Activated CD4-positive, alpha-beta T cell treated with anti-CD3 and anti-CD28 coated beads, Interleukin-2, amount 10 ng/mL, durations not matched to agents 24 days and 14 days (primary cell): Measurements from ENCODE around the gene JAGN1. TPM values are rescaled to one million over a fixed set of nuclear protein-coding genes. Genes with fewer than 3 reads are reported as not detected.
"Not testable (repeated sequence)": the region's sequence is repeated elsewhere in the genome, so short reads cannot be mapped to it uniquely, and the experiment has no call there.

Source experiments
- DNase-seq: peaks from one replicate; pipeline ENCODE4 v3.0.0; 2022
- H3K27ac Mint-ChIP-seq: one replicate; pipeline ENCODE4 v1.8.0; 2022; ENCODE audit warnings: mild to moderate bottlenecking, mixed read lengths
- H3K27me3 Mint-ChIP-seq: one replicate; pipeline ENCODE4 v1.8.0; 2022; ENCODE audit warnings: mixed read lengths
- H3K36me3 Mint-ChIP-seq: one replicate; pipeline ENCODE4 v1.8.0; 2022; ENCODE audit warnings: low read depth, mild to moderate bottlenecking, mixed read lengths
- H3K4me1 Mint-ChIP-seq: one replicate; pipeline ENCODE4 v1.8.0; 2021; ENCODE audit warnings: mixed read lengths
- H3K4me3 Mint-ChIP-seq: one replicate; pipeline ENCODE4 v1.8.0; 2022; ENCODE audit warnings: mild to moderate bottlenecking, moderate library complexity, mixed read lengths
- H3K9me3 Mint-ChIP-seq: one replicate; pipeline ENCODE4 v1.8.0; 2021; ENCODE audit warnings: mixed read lengths
- intact Hi-C: fragments of 100-400 bp; cut with micrococcal nuclease; formaldehyde crosslinking; loops from one replicate; pipeline ENCODE4 v1.15.1; 2023
- total RNA-seq: library from RNA; stranded (reverse); gene quantifications from 2 replicates; pipeline ENCODE4 v1.2.3, GENCODE V29; 2022

JAGN1 gene
- total RNA-seq, 1 donor from 2014 or later, result 39.5 TPM

DNA sequence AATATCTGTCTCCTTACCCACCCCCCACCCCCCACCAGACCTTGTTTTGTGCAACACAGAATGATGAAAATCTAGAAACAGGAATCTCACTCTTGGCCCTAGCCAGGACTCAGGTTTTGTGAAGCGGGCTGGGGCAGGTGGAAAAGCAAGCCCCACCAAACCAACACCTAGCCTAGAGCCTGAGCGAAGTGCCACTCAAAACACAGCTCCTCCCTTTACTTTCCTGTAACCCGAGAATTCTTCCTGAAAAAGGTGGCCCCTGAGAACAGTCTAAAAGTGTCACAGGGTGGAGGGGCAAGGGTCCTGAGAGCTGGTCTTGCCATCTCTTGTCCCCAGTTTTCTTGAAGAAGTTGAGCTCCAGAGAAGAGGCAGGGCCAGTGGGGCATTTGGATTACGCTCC, 29.2 kb upstream of the JAGN1 start:
- Mint-ChIP-seq H3K4me3 (no peak overlapping the region), H3K27ac (no peak overlapping the region), H3K4me1 (peaks cover 3% of the 10 kb centered on the region), H3K36me3 (no peaks in the 10 kb centered on the region), H3K27me3 (peaks cover 9% of the 10 kb centered on the region), H3K9me3 (no peaks in the 10 kb centered on the region)
- intact Hi-C loops, result no loop called here
- DNase-seq, result no peak

DNA sequence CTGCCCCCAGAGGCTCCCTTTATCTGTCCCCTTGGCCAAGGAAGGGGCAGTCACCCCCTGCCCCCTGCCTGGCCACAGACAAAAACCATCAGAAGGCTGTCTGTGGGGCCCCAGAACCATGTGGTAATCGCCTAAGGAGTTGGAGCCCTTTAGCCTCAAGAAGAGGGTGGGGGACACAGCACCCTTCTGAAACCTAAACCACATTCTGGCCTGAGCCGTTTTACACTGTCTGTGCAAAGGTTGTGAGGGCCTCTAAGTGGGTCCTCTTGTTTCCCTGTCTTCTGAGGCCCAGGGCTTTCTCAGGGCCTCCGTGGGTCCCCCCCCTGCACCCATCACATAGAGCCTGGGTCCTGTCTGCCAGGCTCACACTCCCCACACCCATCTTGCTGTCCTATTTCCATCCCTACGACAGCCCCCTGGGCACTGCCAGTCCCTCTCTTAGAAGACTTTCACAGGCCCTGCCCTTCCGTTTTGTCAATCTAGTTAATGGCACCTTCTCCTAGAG, 28.7 kb upstream of the JAGN1 start:
- H3K9me3 Mint-ChIP-seq, result no peaks in the 10 kb centered on the region
- H3K27me3 Mint-ChIP-seq, result peaks cover 9% of the 10 kb centered on the region
- H3K4me3 Mint-ChIP-seq, result no peak overlapping the region
- no peak for DNase-seq
- H3K27ac Mint-ChIP-seq, result no peak overlapping the region
- H3K36me3 Mint-ChIP-seq, result no peaks in the 10 kb centered on the region
- intact Hi-C loops, result no loop called here
- H3K4me1 Mint-ChIP-seq, result peaks cover 3% of the 10 kb centered on the region

DNA sequence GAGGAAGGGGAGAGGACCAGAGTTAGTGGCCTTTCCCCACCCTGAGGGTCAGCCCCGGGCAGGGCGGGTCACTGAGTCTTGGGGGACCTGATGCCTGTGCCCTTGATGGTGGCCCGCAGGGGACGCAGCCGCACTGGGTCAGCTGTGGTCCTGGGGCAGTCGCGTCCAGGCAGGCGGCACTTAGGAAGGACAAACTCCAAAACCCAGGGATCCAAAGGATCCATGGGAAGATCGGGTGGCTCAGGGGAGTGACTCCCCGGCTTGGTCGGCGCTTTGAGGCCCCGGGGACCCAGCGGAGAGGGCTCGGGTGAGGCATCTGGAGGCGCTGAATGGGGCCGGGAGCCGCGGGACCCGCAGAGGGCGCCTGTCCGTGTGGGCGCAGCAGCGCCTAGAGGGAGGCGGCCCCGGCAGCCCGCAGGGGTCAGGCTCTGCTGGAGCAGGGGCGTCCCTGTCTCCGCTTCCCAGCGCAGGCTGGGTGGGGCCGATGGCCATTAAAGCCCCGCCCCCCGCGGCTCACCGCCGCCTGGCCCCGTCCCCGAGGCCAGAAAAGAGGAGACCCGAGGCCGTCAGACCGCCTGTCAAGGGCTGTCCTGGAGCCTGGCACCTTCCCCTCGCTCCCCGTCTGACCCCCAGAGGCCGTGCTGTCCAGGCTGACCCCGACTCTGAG, 27.9 kb upstream of the JAGN1 start:
- DNase-seq, result peak; percentile 75
- Mint-ChIP-seq H3K36me3 (no peaks in the 10 kb centered on the region), H3K4me1 (peaks cover 3% of the 10 kb centered on the region), H3K4me3 (peak overlapping the region; percentile 17), H3K27ac (no peak overlapping the region), H3K9me3 (no peaks in the 10 kb centered on the region), H3K27me3 (peaks cover 9% of the 10 kb centered on the region)
- intact Hi-C loops, result no loop called here

- H3K27ac Mint-ChIP-seq, result no peak overlapping the region
- no peaks in the 10 kb centered on the region for H3K36me3 Mint-ChIP-seq
- peaks cover 3% of the 10 kb centered on the region for H3K4me1 Mint-ChIP-seq
- H3K27me3 Mint-ChIP-seq, result peaks cover 9% of the 10 kb centered on the region
- DNase-seq, result no peak
- intact Hi-C loops, result no loop called here
- no peak overlapping the region for H3K4me3 Mint-ChIP-seq
- no peaks in the 10 kb centered on the region for H3K9me3 Mint-ChIP-seq
Measured at GRCh38 chr3:9863058-9863772, 27.2 kb upstream of the JAGN1 start.

- H3K36me3 Mint-ChIP-seq, result no peaks in the 10 kb centered on the region
- intact Hi-C loops, result no loop called here
Measured at GRCh38 chr3:9864200-9864927, 26.0 kb upstream of the JAGN1 start.

GRCh38 chr3:9865125-9865637, 25.2 kb upstream of the JAGN1 start:
- H3K27ac Mint-ChIP-seq, H3K9me3 Mint-ChIP-seq, H3K4me3 Mint-ChIP-seq, H3K36me3 Mint-ChIP-seq, DNase-seq, H3K27me3 Mint-ChIP-seq, H3K4me1 Mint-ChIP-seq, intact Hi-C loops: not testable (repeated sequence)

More at GRCh38 chr3:9864200-9864927, 26.0 kb upstream of the JAGN1 start:
- Mint-ChIP-seq H3K27me3 (peaks cover 9% of the 10 kb centered on the region), H3K4me1 (peaks cover 3% of the 10 kb centered on the region), H3K4me3 (no peak overlapping the region), H3K27ac (no peak overlapping the region), H3K9me3 (no peaks in the 10 kb centered on the region)
- DNase-seq, result no peak

DNA sequence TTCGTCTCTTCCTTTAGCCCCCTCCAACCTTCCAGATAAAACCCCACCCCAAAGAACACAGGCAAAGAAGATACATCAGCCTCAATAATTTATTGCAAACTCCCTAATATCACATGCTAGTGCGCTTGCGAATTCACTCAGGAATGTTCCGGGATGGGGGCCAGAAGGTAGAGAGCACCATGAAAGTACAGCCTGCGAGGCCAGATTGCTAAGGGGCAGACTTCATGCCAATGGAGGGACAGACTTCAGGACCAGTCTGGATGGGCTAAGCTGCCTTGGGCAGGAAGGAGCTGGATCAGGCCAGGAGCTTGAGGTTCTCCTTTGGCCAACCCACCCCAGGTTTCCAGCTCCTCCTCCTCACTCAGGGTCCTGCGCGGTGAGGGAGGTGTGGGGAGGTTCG, 23.8 kb upstream of the JAGN1 start:
- DNase-seq, result no peak
- Mint-ChIP-seq H3K4me3 (no peak overlapping the region), H3K9me3 (no peaks in the 10 kb centered on the region), H3K27me3 (peaks cover 9% of the 10 kb centered on the region), H3K4me1 (peaks cover 3% of the 10 kb centered on the region), H3K36me3 (no peaks in the 10 kb centered on the region), H3K27ac (no peak overlapping the region)
- intact Hi-C loops, result no loop called here

GRCh38 chr3:9867106-9867505, 23.3 kb upstream of the JAGN1 start:
- Mint-ChIP-seq H3K36me3 (no peaks in the 10 kb centered on the region), H3K4me1 (peaks cover under 1% of the 10 kb centered on the region), H3K9me3 (no peaks in the 10 kb centered on the region), H3K27ac (no peak overlapping the region), H3K27me3 (peaks cover 5% of the 10 kb centered on the region), H3K4me3 (no peak overlapping the region)
- intact Hi-C loops, result no loop called here
- no peak for DNase-seq

GRCh38 chr3:9869955-9870354, 20.5 kb upstream of the JAGN1 start:
- Mint-ChIP-seq H3K36me3 (no peaks in the 10 kb centered on the region), H3K27ac (no peak overlapping the region), H3K27me3 (no peaks in the 10 kb centered on the region), H3K4me3 (no peak overlapping the region), H3K4me1 (no peaks in the 10 kb centered on the region), H3K9me3 (no peaks in the 10 kb centered on the region)
- no peak for DNase-seq
- intact Hi-C loops, result no loop called here

- DNase-seq, result no peak
- no peaks in the 10 kb centered on the region for H3K4me1 Mint-ChIP-seq
- H3K9me3 Mint-ChIP-seq, result no peaks in the 10 kb centered on the region
- no peak overlapping the region for H3K27ac Mint-ChIP-seq
- H3K27me3 Mint-ChIP-seq, result peaks cover 2% of the 10 kb centered on the region
- H3K36me3 Mint-ChIP-seq, result no peaks in the 10 kb centered on the region
- H3K4me3 Mint-ChIP-seq, result no peak overlapping the region
- intact Hi-C loops, result no loop called here
Measured at GRCh38 chr3:9870978-9871377, 19.4 kb upstream of the JAGN1 start.

DNA sequence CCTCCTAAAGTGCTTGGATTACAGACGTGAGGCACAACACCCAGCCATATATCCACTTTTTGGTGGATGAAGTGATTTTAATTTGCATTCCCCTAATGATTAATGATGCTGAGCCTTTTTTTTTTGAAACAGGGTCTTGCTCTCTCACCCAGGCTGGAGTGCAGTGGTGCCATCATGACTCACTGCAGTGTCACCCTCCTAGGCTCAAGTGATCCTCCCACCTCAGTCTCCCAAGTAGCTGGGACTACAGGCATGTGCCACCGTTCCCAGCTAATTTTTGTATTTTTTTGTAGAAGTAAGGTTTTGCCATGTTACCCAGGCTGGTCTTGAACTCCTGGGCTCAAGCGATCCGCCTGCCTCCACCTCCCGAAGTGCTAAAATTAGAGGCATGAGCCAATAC, 18.3 kb upstream of the JAGN1 start:
- H3K4me1 Mint-ChIP-seq, H3K9me3 Mint-ChIP-seq, H3K27ac Mint-ChIP-seq, intact Hi-C loops, H3K4me3 Mint-ChIP-seq, H3K36me3 Mint-ChIP-seq, DNase-seq, H3K27me3 Mint-ChIP-seq: not testable (repeated sequence)

DNA sequence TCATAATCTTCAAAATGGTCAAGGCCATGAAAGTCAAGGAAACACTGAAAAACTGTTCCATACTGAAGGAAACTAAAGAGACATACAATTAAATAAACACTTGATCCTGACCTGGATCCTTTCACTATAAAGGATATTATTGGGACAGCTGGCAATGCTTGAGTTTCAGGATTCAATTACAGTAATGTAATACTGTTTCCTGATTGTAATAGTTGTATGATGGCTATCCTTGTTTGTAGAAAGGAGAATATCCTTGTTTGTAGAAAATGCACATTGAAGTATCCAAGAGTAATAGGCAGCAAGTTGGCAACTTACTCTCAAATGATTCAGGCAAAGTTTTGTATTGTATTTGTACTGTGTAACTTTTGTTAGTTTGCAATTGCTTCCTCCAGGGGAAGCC, 15.0 kb upstream of the JAGN1 start:
- Mint-ChIP-seq H3K4me1 (no peaks in the 10 kb centered on the region), H3K4me3 (no peak overlapping the region), H3K27ac (no peak overlapping the region), H3K36me3 (no peaks in the 10 kb centered on the region), H3K9me3 (no peaks in the 10 kb centered on the region), H3K27me3 (peaks cover 2% of the 10 kb centered on the region)
- intact Hi-C loops, result no loop called here
- no peak for DNase-seq

- intact Hi-C loops, H3K4me1 Mint-ChIP-seq, H3K27me3 Mint-ChIP-seq, H3K4me3 Mint-ChIP-seq, H3K27ac Mint-ChIP-seq, H3K36me3 Mint-ChIP-seq, H3K9me3 Mint-ChIP-seq, DNase-seq: not testable (repeated sequence)
Measured at GRCh38 chr3:9876255-9876654, 14.2 kb upstream of the JAGN1 start.

DNA sequence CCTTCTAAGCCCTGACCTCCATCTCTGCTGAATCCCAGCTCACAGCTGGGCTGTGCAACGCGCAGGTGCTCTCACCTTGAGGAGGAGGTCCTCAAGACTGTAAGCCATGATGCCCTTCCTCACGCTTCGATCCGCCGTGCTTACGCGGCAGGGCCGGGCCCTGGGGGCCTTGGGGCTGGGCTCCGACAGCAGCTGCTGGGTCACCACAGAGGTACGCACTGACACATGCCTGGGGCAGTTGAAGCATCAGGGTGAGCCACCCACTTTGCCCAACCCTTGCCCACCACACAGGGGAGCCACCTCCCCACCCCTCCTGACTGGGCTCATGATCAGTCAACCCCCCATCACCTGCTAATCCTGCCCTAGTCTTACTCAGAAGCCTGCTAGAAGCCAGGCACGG, 13.4 kb upstream of the JAGN1 start:
- no peak for DNase-seq
- Mint-ChIP-seq H3K9me3 (no peaks in the 10 kb centered on the region), H3K36me3 (no peaks in the 10 kb centered on the region)

More for the DNA sequence above, 13.4 kb upstream of the JAGN1 start:
- no peak overlapping the region for H3K27ac Mint-ChIP-seq
- H3K4me1 Mint-ChIP-seq, result no peaks in the 10 kb centered on the region
- intact Hi-C loops, result no loop called here
- peaks cover 2% of the 10 kb centered on the region for H3K27me3 Mint-ChIP-seq
- no peak overlapping the region for H3K4me3 Mint-ChIP-seq
